H1 (cell line): Measurements from ENCODE around the gene RAD50. TPM values are rescaled to one million over a fixed set of nuclear protein-coding genes. Genes with fewer than 3 reads are reported as not detected.

Experiments used
- CTCF ChIA-PET: fragments of 300-600 bp; sonication (Branson Sonifier 250); formaldehyde crosslinking; loops from one replicate; lab custom pipeline; 2021; ENCODE audit not compliant: partially characterized antibody; lab: Charles Lee
- POLR2A ChIA-PET: fragments of 300-600 bp; sonication (Branson Sonifier 250); formaldehyde crosslinking; loops from one replicate; lab custom pipeline; 2021; ENCODE audit warnings: inconsistent platforms; ENCODE audit not compliant: partially characterized antibody; lab: Charles Lee
- DNase-seq, 2 experiments: peaks; one replicate each; pipeline versions ENCODE4 v3.0.0 to v3.0.0-alpha.2; 2010 to 2022; ENCODE audit warnings: low spot score in 2 of 2, low read depth in 1 of 2, mixed read lengths in 1 of 2
- FAIRE-seq: peaks from 2 replicates; lab custom pipeline; 2011; peaks lifted over from hg19 to GRCh38; lab: Jason Lieb, UNC
- H2AFZ ChIP-seq: 2 replicates; pipeline ENCODE4 v1.8.1; 2012; ENCODE audit warnings: low read length, inconsistent platforms
- H2AK5ac ChIP-seq: 2 replicates; pipeline ENCODE4 v1.6.1; 2013; ENCODE audit warnings: low read depth, low read length
- H2BK120ac ChIP-seq: replicated peaks from 2 replicates; pipeline ENCODE3; 2013; ENCODE audit warnings: low read depth, low read length, inconsistent platforms
- H2BK12ac ChIP-seq: 2 replicates; pipeline ENCODE4 v1.6.1; 2013; ENCODE audit warnings: low read depth, low read length
- H2BK15ac ChIP-seq: 2 replicates; pipeline ENCODE4 v1.6.1; 2013; ENCODE audit warnings: low read length
- H2BK20ac ChIP-seq: 2 replicates; pipeline ENCODE4 v1.6.1; 2013; ENCODE audit warnings: low read length
- H2BK5ac ChIP-seq: 2 replicates; pipeline ENCODE4 v1.6.1; 2013; ENCODE audit warnings: low read depth, low read length
- H3K14ac ChIP-seq: 2 replicates; pipeline ENCODE4 v1.6.1; 2013; ENCODE audit warnings: inconsistent platforms; ENCODE audit not compliant: insufficient read length
- H3K18ac ChIP-seq: 2 replicates; pipeline ENCODE4 v1.6.1; 2013; ENCODE audit warnings: low read length; ENCODE audit errors: extremely low read depth
- H3K23ac ChIP-seq: 2 replicates; pipeline ENCODE4 v1.6.1; 2013; ENCODE audit warnings: inconsistent platforms; ENCODE audit not compliant: insufficient read length
- H3K23me2 ChIP-seq: 2 replicates; pipeline ENCODE4 v1.6.1; 2013; ENCODE audit warnings: low read depth, low read length
- H3K27ac ChIP-seq: 2 replicates; pipeline ENCODE4 v1.6.1; 2011; ENCODE audit warnings: low read depth, low read length, inconsistent platforms
- H3K27me3 ChIP-seq, 4 experiments: replicated peaks in 1 of 4; 1 replicate in 1 of 4; 2 replicates in 3 of 4; pipeline versions ENCODE4 v1.6.1 to v1.8.1; 2011 to 2013; ENCODE audit warnings: low read length in 3 of 4, mild to moderate bottlenecking in 3 of 4, inconsistent platforms in 2 of 4, mixed read lengths in 2 of 4, moderate library complexity in 1 of 4; ENCODE audit not compliant: control insufficient read depth in 3 of 4, insufficient read depth in 3 of 4; ENCODE audit errors: extremely low read depth in 1 of 4
- H3K36me3 ChIP-seq, 4 experiments: 2 replicates each; pipeline versions ENCODE4 v1.6.1 to v1.8.1; 2011 to 2013; ENCODE audit warnings: mild to moderate bottlenecking in 4 of 4, low read length in 3 of 4, moderate library complexity in 2 of 4, control low read depth in 1 of 4, inconsistent platforms in 1 of 4; ENCODE audit not compliant: insufficient read depth in 4 of 4, control insufficient read depth in 2 of 4
- H3K4ac ChIP-seq: replicated peaks from 2 replicates; pipeline ENCODE3; 2013; ENCODE audit warnings: low read length, low read depth, mixed read lengths, inconsistent platforms; ENCODE audit not compliant: insufficient read length
- H3K4me1 ChIP-seq, 4 experiments: replicated peaks in 1 of 4; 1 replicate in 1 of 4; 2 replicates in 3 of 4; pipeline versions ENCODE4 v1.6.1 to v1.8.1; 2011 to 2013; ENCODE audit warnings: low read length in 3 of 4, inconsistent platforms in 2 of 4, mixed read lengths in 1 of 4; ENCODE audit not compliant: insufficient read depth in 4 of 4, control insufficient read depth in 3 of 4
- H3K4me2 ChIP-seq, 2 experiments: 2 replicates each; pipeline versions ENCODE4 v1.6.1 to v1.8.1; 2011 to 2013; ENCODE audit warnings: low read depth in 2 of 2, low read length in 2 of 2, control low read depth in 1 of 2, inconsistent platforms in 1 of 2, mild to moderate bottlenecking in 1 of 2; ENCODE audit not compliant: insufficient read depth in 1 of 2
- H3K4me3 ChIP-seq, 4 experiments: fragments of 200-600, 300-600 bp in 1 of 4; sonication (generic), shearing (Covaris generic), sonication (Bioruptor Twin) in 1 of 4; 2 replicates each; pipeline versions ENCODE4 v1.5.1 to v1.8.1; 2011 to 2016; ENCODE audit warnings: low read length in 4 of 4, low read depth in 3 of 4, control low read depth in 2 of 4, inconsistent platforms in 2 of 4, mild to moderate bottlenecking in 2 of 4, mixed read lengths in 1 of 4, moderate library complexity in 1 of 4; ENCODE audit not compliant: insufficient read depth in 2 of 4; ENCODE audit errors: extremely low read depth in 1 of 4
- H3K56ac ChIP-seq: replicated peaks from 2 replicates; pipeline ENCODE3; 2013; ENCODE audit warnings: low read depth, mild to moderate bottlenecking, mixed read lengths, low read length, inconsistent platforms; ENCODE audit not compliant: insufficient read length
- H3K79me1 ChIP-seq: 2 replicates; pipeline ENCODE4 v1.6.1; 2013; ENCODE audit warnings: low read depth, low read length, control low read depth
- H3K79me2 ChIP-seq, 2 experiments: 2 replicates each; pipeline versions ENCODE4 v1.6.1 to v1.8.1; 2012 to 2013; ENCODE audit warnings: low read length in 2 of 2, mild to moderate bottlenecking in 2 of 2, inconsistent platforms in 1 of 2; ENCODE audit not compliant: insufficient read depth in 2 of 2, control insufficient read depth in 1 of 2
- H3K9ac ChIP-seq, 4 experiments: replicated peaks in 1 of 4; 1 replicate in 1 of 4; 2 replicates in 3 of 4; pipeline versions ENCODE4 v1.6.1 to v1.8.1; 2011 to 2013; ENCODE audit warnings: low read depth in 3 of 4, low read length in 3 of 4, control low read depth in 2 of 4, mild to moderate bottlenecking in 2 of 4, moderate library complexity in 2 of 4, inconsistent platforms in 1 of 4; ENCODE audit errors: extremely low read depth in 1 of 4
- H3K9me3 ChIP-seq, 2 experiments: 2 replicates each; pipeline versions ENCODE4 v1.6.1 to v1.8.1; 2012 to 2013; ENCODE audit warnings: mild to moderate bottlenecking in 2 of 2, moderate library complexity in 2 of 2, control low read depth in 1 of 2, inconsistent platforms in 1 of 2, low read depth in 1 of 2, low read length in 1 of 2, mixed read lengths in 1 of 2; ENCODE audit not compliant: insufficient read depth in 2 of 2
- H4K20me1 ChIP-seq, 2 experiments: replicated peaks in 1 of 2; 2 replicates each; pipeline versions ENCODE3 to v1.8.1; 2011 to 2013; ENCODE audit warnings: inconsistent platforms in 2 of 2, low read length in 2 of 2, mild to moderate bottlenecking in 1 of 2; ENCODE audit not compliant: insufficient read depth in 2 of 2, control insufficient read depth in 1 of 2
- H4K5ac ChIP-seq: 2 replicates; pipeline ENCODE4 v1.6.1; 2013; ENCODE audit warnings: low read length, low read depth, mixed read lengths, inconsistent platforms; ENCODE audit not compliant: insufficient read length
- H4K8ac ChIP-seq: 2 replicates; pipeline ENCODE4 v1.8.0; 2013; ENCODE audit warnings: mild to moderate bottlenecking, moderate library complexity, low read length, inconsistent platforms; ENCODE audit not compliant: insufficient read depth; ENCODE audit errors: extremely low read depth
- H4K91ac ChIP-seq: replicated peaks from 2 replicates; pipeline ENCODE3; 2013; ENCODE audit warnings: low read length, mixed read lengths, inconsistent platforms; ENCODE audit not compliant: insufficient read length
- CREB1 ChIP-seq: IDR thresholded peaks from 2 replicates; pipeline ENCODE4 v1.6.1; 2012; ENCODE audit warnings: inconsistent platforms
- EGR1 ChIP-seq: IDR thresholded peaks from 2 replicates; pipeline ENCODE4 v1.6.1; 2011; ENCODE audit warnings: low read depth, low read length, borderline replicate concordance
- JUN ChIP-seq: IDR thresholded peaks from 2 replicates; pipeline ENCODE4 v1.6.1; 2011; ENCODE audit warnings: low read depth, mild to moderate bottlenecking, improper control_type of control experiment, low read length
- JUND ChIP-seq: IDR thresholded peaks from 2 replicates; pipeline ENCODE4 v1.6.1; 2011; ENCODE audit warnings: mild to moderate bottlenecking, improper control_type of control experiment, low read length
- TAF1 ChIP-seq: IDR thresholded peaks from 2 replicates; pipeline ENCODE4 v1.6.1; 2011; ENCODE audit warnings: mild to moderate bottlenecking, low read depth, low read length
- TBP ChIP-seq: IDR thresholded peaks from 2 replicates; pipeline ENCODE4 v1.6.1; 2011; ENCODE audit warnings: low read depth, low read length, improper control_type of control experiment
- WGBS, 2 experiments: shearing (Covaris generic) in 1 of 2; methylation state at CpG; one replicate each; pipeline versions ENCODE4 v1.1.6 to v1.1.7; 2013 to 2015; ENCODE audit warnings: low lambda C conversion rate in 2 of 2, mixed read lengths in 2 of 2, inconsistent platforms in 1 of 2, low coverage in 1 of 2, missing lambda C conversion rate in 1 of 2; ENCODE audit not compliant: insufficient replicate concordance in 2 of 2, insufficient coverage in 1 of 2, insufficient read length in 1 of 2; ENCODE audit errors: extremely low coverage in 1 of 2, missing lambda C conversion rate in 1 of 2; 5-methylcytosine and 5-hydroxymethylcytosine counted together
- polyA plus RNA-seq, 7 experiments: library from polyadenylated mRNA; depleted of rRNA in 3 of 7; stranded (reverse) in 5 of 7; unstranded in 2 of 7; fragments of >200 nt in 5 of 7; fragments of 200-250 nt in 2 of 7; gene quantifications; 1 replicate in 5 of 7; 2 replicates in 1 of 7; 4 replicates in 1 of 7; pipeline versions ENCODE4 v1.2.1 to v1.2.3, GENCODE V29; 2011 to 2013; ENCODE audit warnings: missing spikeins in 2 of 7, mixed read lengths in 2 of 7
- total RNA-seq: library from RNA; stranded (reverse); fragmentation: NEBNext Ultra II Directional; extraction: Animal tissue kit (Norgen Biotek cat#: 25700); gene quantifications from 2 replicates; pipeline ENCODE4 v1.2.1, GENCODE V29; 2021

The RAD50 gene
- total and polyA plus RNA-seq, 2 of the 8 experiments (the other 6 are each of a cell fraction or from before 2014, with no cell fraction given), result 10.1 to 39.4 TPM

- H2BK120ac ChIP-seq, result no peak overlapping the region
- DNase-seq (no peak), FAIRE-seq (no peak)
- no peak overlapping the region for H2AK5ac ChIP-seq
- WGBS, 2 experiments, result 92% methylated on average over 4 of the region's 4 CpGs; no CpG with 5 or more reads in 1 of the 2 experiments
- no peak overlapping the region for H3K18ac ChIP-seq
- no peaks in the 10 kb centered on the region for H3K79me1 ChIP-seq
- H3K79me2 ChIP-seq, result no peaks in the 10 kb centered on the region
- TF ChIP-seq JUN, result no peak
- TF ChIP-seq TAF1, result no peak
- no peak for TF ChIP-seq CREB1
- no peak for TF ChIP-seq EGR1
- TF ChIP-seq TBP, result no peak
- no peak for TF ChIP-seq JUND
- no peak overlapping the region for H2BK12ac ChIP-seq
- no peak overlapping the region for H3K23ac ChIP-seq
- no peaks in the 10 kb centered on the region for H4K20me1 ChIP-seq
- POLR2A ChIA-PET, result no interaction called here
- H3K56ac ChIP-seq, result no peak overlapping the region
- H3K27ac ChIP-seq, result no peak overlapping the region
- H2AFZ ChIP-seq, result no peak overlapping the region
- H3K9me3 ChIP-seq, result no peaks in the 10 kb centered on the region
- no peak overlapping the region for H3K9ac ChIP-seq
- H4K91ac ChIP-seq, result no peak overlapping the region
- no peaks in the 10 kb centered on the region for H3K27me3 ChIP-seq
- no peak overlapping the region for H3K4me2 ChIP-seq
- H3K4me1 ChIP-seq, result no peaks in the 10 kb centered on the region
- H4K5ac ChIP-seq, result no peak overlapping the region
- no peak overlapping the region for H2BK5ac ChIP-seq
- H3K36me3 ChIP-seq, result no peaks in the 10 kb centered on the region
- no peak overlapping the region for H3K4me3 ChIP-seq
- no peak overlapping the region for H3K4ac ChIP-seq
- no peak overlapping the region for H3K14ac ChIP-seq
- no peak overlapping the region for H2BK20ac ChIP-seq
- no peak overlapping the region for H2BK15ac ChIP-seq
- no peaks in the 10 kb centered on the region for H3K23me2 ChIP-seq
- CTCF ChIA-PET, result interaction anchor here (0.7 kb wide), 1 partner anchor 9 kb away, joined by 3 read pairs; no protein-coding TSS in a partner anchor
- H4K8ac ChIP-seq, result no peak overlapping the region
These were observed 25.8 kb upstream of the RAD50 start for GRCh38 chr5:132530946-132531345.
